ENCODE results near the gene SELL. TPM values are rescaled to one million over a fixed set of nuclear protein-coding genes. Genes with fewer than 3 reads are reported as not detected.
"Not testable (repeated sequence)": the region's sequence is repeated elsewhere in the genome, so short reads cannot be mapped to it uniquely, and the experiment has no call there.

The SELL gene
- total RNA-seq, 1 donor, result under 0.01 TPM

DNA sequence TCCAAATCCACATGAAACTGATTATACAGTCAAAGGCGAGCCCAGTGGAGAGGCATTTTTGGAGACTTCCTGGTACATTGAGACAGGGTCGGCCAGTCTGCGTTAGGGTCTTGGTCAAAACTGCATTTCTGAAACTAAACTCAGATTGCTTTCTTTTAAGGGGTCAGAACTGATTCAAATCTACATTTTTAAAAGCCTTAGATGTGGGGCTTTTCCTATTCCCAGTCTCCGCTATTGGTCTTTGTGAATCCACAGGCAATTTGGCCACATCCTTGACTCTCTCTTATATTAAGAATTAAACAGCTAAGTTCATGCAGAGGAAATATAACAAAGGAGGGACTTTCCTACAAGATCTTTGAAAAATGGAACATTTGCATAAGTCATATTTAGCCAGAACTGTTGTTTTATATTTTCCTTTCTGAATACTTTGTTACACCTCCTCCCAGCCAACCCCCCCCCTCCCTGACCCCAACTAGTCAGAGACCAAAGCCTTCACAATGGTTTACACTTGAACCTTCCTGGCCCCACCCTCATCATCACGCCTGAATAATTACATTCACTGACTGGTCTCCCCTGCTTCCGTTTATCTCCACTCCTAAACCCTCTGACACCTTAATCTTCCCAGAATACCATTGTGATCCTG, 30.9 kb downstream of the SELL start:
- no peaks in the 10 kb centered on the region for H3K27me3 ChIP-seq (ENCODE audit: insufficient read depth, low read length)
- no peak overlapping the region for H3K4me2 ChIP-seq (ENCODE audit: insufficient read depth, low read length)
- DNase-seq (ENCODE audit: insufficient read length, low spot score, missing footprints), result no peak
- TF ChIP-seq, protein P1, sequence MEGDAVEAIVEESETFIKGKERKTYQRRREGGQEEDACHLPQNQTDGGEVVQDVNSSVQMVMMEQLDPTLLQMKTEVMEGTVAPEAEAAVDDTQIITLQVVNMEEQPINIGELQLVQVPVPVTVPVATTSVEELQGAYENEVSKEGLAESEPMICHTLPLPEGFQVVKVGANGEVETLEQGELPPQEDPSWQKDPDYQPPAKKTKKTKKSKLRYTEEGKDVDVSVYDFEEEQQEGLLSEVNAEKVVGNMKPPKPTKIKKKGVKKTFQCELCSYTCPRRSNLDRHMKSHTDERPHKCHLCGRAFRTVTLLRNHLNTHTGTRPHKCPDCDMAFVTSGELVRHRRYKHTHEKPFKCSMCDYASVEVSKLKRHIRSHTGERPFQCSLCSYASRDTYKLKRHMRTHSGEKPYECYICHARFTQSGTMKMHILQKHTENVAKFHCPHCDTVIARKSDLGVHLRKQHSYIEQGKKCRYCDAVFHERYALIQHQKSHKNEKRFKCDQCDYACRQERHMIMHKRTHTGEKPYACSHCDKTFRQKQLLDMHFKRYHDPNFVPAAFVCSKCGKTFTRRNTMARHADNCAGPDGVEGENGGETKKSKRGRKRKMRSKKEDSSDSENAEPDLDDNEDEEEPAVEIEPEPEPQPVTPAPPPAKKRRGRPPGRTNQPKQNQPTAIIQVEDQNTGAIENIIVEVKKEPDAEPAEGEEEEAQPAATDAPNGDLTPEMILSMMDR (IDR thresholded peaks at IDR 0.05; ENCODE audit: extremely low read depth, low read depth, low read length), result no peak
- H2AFZ ChIP-seq (ENCODE audit: low read length), result no peak overlapping the region
- H4K20me1 ChIP-seq (ENCODE audit: insufficient read depth, low read length), result no peaks in the 10 kb centered on the region
- no peaks in the 10 kb centered on the region for H3K4me1 ChIP-seq (ENCODE audit: insufficient read depth, low read length)
- H3K36me3 ChIP-seq (ENCODE audit: insufficient read depth, low read length), result no peaks in the 10 kb centered on the region
- H3K79me2 ChIP-seq (ENCODE audit: insufficient read depth, low read length), result no peaks in the 10 kb centered on the region
- no peaks in the 10 kb centered on the region for H3K9me3 ChIP-seq (ENCODE audit: low read depth, low read length)
- H3K4me3 ChIP-seq (ENCODE audit: insufficient read depth, low read length), result no peak overlapping the region
- no peak overlapping the region for H3K27ac ChIP-seq (ENCODE audit: low read depth, low read length)

DNA sequence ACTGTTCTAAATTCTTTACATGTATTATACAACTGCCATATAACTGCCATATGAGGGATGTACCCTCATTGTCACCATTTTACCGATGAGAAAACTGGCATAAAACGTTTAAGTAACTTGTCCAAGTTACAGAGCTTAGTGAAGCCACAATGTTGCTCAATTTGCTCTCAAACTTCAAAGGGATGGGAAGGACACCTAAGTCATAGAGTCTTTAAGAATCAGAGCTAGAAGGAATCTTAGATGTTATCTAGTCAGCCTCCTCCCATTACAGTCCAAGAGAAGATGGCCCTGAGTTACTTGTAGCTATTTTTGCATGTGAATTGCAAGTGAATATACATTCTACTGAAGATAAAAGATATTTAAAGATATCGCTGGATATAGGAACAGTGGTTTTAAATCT, 31.7 kb downstream of the SELL start:
- Histone ChIP-seq H3K36me3 (ENCODE audit: insufficient read depth, low read length) (no peaks in the 10 kb centered on the region), H2AFZ (ENCODE audit: low read length) (no peak overlapping the region), H4K20me1 (ENCODE audit: insufficient read depth, low read length) (no peaks in the 10 kb centered on the region), H3K4me1 (ENCODE audit: insufficient read depth, low read length) (no peaks in the 10 kb centered on the region), H3K27ac (ENCODE audit: low read depth, low read length) (no peak overlapping the region), H3K4me3 (ENCODE audit: insufficient read depth, low read length) (no peak overlapping the region), H3K27me3 (ENCODE audit: insufficient read depth, low read length) (no peaks in the 10 kb centered on the region), H3K79me2 (ENCODE audit: insufficient read depth, low read length) (no peaks in the 10 kb centered on the region), H3K4me2 (ENCODE audit: insufficient read depth, low read length) (no peak overlapping the region), H3K9me3 (ENCODE audit: low read depth, low read length) (no peaks in the 10 kb centered on the region)
- DNase-seq (ENCODE audit: insufficient read length, low spot score, missing footprints), result no peak
- TF ChIP-seq, protein P1 (IDR thresholded peaks at IDR 0.05; ENCODE audit: extremely low read depth, low read depth, low read length), result no peak

DNA sequence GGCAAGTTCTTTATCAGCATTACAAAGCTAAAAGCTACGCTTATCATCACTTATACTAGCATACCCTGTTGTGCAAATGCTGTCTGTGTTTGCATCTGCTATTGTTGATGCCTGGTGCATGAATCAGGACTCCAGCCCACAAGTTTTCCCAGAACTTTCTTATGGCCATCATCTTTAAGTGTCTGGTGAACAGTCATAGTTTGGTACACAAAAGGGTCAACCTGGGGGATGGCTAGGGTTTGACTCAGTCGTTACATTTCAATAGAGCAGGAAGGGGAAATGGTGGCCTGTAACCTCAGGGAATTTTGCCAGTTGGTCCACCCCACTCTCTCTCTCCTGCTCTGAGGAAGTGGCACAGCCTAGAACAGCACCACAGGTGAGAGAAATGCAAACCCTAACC, 35.4 kb downstream of the SELL start:
- DNase-seq (ENCODE audit: insufficient read length, low spot score, missing footprints), result no peak
- Histone ChIP-seq H3K4me2 (ENCODE audit: insufficient read depth, low read length) (no peak overlapping the region), H3K9me3 (ENCODE audit: low read depth, low read length) (no peaks in the 10 kb centered on the region), H3K4me1 (ENCODE audit: insufficient read depth, low read length) (no peaks in the 10 kb centered on the region), H3K79me2 (ENCODE audit: insufficient read depth, low read length) (no peaks in the 10 kb centered on the region), H4K20me1 (ENCODE audit: insufficient read depth, low read length) (no peaks in the 10 kb centered on the region), H3K27me3 (ENCODE audit: insufficient read depth, low read length) (no peaks in the 10 kb centered on the region), H3K27ac (ENCODE audit: low read depth, low read length) (no peak overlapping the region), H3K36me3 (ENCODE audit: insufficient read depth, low read length) (no peaks in the 10 kb centered on the region), H2AFZ (ENCODE audit: low read length) (no peak overlapping the region), H3K4me3 (ENCODE audit: insufficient read depth, low read length) (no peak overlapping the region)
- TF ChIP-seq, protein P1 (IDR thresholded peaks at IDR 0.05; ENCODE audit: extremely low read depth, low read depth, low read length), result no peak

DNA sequence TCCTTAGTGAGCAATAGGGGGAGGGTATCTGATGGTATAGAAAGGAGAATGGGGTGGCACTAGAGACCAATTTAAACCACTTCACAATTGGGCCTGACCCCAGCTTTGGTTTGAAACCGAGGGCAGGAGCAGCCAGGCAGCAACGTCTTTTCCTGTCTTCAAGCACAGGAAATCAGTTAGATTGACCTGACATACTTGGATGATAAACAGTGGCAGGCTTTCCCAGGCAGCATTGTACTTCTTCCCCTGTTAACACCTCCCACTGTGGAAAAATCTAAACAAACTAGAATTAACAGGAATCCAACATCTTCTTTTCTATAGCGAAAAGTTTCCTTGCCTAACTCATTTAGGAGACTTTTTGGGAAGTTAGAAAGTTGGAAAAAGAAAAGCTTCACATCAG, 40.6 kb downstream of the SELL start:
- Histone ChIP-seq H4K20me1 (ENCODE audit: insufficient read depth, low read length) (no peaks in the 10 kb centered on the region), H3K27me3 (ENCODE audit: insufficient read depth, low read length) (no peaks in the 10 kb centered on the region), H3K36me3 (ENCODE audit: insufficient read depth, low read length) (no peaks in the 10 kb centered on the region), H3K4me1 (ENCODE audit: insufficient read depth, low read length) (no peaks in the 10 kb centered on the region), H2AFZ (ENCODE audit: low read length) (no peak overlapping the region), H3K4me2 (ENCODE audit: insufficient read depth, low read length) (no peak overlapping the region), H3K9me3 (ENCODE audit: low read depth, low read length) (no peaks in the 10 kb centered on the region), H3K4me3 (ENCODE audit: insufficient read depth, low read length) (no peak overlapping the region), H3K27ac (ENCODE audit: low read depth, low read length) (no peak overlapping the region), H3K79me2 (ENCODE audit: insufficient read depth, low read length) (no peaks in the 10 kb centered on the region)
- TF ChIP-seq, protein P1 (IDR thresholded peaks at IDR 0.05; ENCODE audit: extremely low read depth, low read depth, low read length), result no peak
- DNase-seq (ENCODE audit: insufficient read length, low spot score, missing footprints), result no peak

DNA sequence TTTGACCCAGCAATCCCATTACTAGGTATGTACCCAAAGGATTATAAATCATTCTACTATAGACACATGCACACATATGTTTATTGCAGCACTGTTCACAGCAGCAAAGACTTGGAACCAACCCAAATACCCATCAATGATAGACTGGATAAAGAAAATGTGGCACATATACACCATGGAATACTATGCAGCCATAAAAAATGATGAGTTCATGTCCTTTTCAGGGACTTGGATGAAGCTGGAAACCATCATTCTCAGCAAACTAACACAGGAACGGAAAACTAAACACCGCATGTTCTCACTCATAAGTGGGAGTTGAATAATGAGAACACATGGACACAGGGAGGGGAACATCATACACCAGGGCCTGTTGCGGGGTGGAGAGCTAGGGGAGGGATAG, 41.2 kb downstream of the SELL start:
- H3K4me2 ChIP-seq (ENCODE audit: insufficient read depth, low read length); H3K27ac ChIP-seq (ENCODE audit: low read depth, low read length); H2AFZ ChIP-seq (ENCODE audit: low read length): not testable (repeated sequence)

DNA sequence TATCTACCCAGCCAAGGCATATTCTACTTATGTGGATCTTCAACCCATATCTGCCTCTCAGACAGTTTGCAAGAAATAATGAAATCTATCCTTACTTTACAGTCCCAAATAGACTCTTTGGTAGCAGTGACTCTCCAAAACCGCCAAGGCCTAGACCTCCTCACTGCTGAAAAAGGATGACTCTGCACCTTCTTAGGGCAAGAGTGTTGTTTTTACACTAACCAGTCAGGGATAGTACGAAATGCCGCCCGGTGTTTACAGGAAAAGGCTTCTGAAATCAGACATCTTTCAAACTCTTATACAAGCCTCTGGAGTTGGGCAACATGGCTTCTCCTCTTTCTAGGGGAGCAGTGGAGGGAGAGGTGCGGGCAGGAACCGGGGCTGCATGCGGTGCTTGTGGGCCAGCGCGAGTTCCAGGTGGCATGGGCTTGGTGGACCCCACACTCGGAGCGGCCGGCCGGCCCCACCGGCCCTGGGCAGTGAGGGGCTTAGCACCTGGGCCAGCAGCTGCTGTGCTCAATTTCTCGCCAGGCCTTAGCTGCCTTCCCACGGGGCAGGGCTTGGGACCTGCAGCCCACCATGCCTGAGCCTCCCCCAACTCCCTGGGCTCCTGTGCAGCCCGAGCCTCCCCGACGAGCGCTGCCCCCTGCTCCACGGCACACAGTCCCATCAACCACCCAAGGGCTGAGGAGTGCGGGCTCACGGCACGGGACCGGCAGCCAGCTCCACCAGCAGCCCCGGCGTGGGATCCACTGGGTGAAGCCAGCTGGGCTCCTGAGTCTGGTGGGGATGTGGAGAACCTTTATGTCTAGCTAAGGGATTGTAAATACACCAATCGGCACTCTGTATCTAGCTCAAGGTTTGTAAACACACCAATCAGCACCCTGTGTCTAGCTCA, 43.5 kb downstream of the SELL start:
- not testable (repeated sequence) for H3K9me3 ChIP-seq (ENCODE audit: low read depth, low read length); H3K79me2 ChIP-seq (ENCODE audit: insufficient read depth, low read length); H3K4me3 ChIP-seq (ENCODE audit: insufficient read depth, low read length); H3K27me3 ChIP-seq (ENCODE audit: insufficient read depth, low read length); H3K27ac ChIP-seq (ENCODE audit: low read depth, low read length); DNase-seq (ENCODE audit: insufficient read length, low spot score, missing footprints); H3K4me2 ChIP-seq (ENCODE audit: insufficient read depth, low read length); H2AFZ ChIP-seq (ENCODE audit: low read length); H3K4me1 ChIP-seq (ENCODE audit: insufficient read depth, low read length); H3K36me3 ChIP-seq (ENCODE audit: insufficient read depth, low read length); H4K20me1 ChIP-seq (ENCODE audit: insufficient read depth, low read length)

More for the DNA sequence above, 41.2 kb downstream of the SELL start:
- H3K27me3 ChIP-seq (ENCODE audit: insufficient read depth, low read length); H3K4me3 ChIP-seq (ENCODE audit: insufficient read depth, low read length); H3K36me3 ChIP-seq (ENCODE audit: insufficient read depth, low read length); H3K4me1 ChIP-seq (ENCODE audit: insufficient read depth, low read length); H3K9me3 ChIP-seq (ENCODE audit: low read depth, low read length); H4K20me1 ChIP-seq (ENCODE audit: insufficient read depth, low read length); DNase-seq (ENCODE audit: insufficient read length, low spot score, missing footprints); H3K79me2 ChIP-seq (ENCODE audit: insufficient read depth, low read length): not testable (repeated sequence)

Measured in osteoblast (primary cell).